Stimulated activated CD4-positive, alpha-beta T cell treated with anti-CD3 and anti-CD28 coated beads, TNF-alpha, amount 100 ng/mL, for 24 hours (primary cell): ENCODE results near the gene XYLT1.

Experiments used
- DNase-seq, 3 experiments: peaks; one replicate each; pipeline ENCODE4 v3.0.0-alpha.2; 2020; ENCODE audit warnings: low read depth in 3 of 3

The XYLT1 gene

DNA sequence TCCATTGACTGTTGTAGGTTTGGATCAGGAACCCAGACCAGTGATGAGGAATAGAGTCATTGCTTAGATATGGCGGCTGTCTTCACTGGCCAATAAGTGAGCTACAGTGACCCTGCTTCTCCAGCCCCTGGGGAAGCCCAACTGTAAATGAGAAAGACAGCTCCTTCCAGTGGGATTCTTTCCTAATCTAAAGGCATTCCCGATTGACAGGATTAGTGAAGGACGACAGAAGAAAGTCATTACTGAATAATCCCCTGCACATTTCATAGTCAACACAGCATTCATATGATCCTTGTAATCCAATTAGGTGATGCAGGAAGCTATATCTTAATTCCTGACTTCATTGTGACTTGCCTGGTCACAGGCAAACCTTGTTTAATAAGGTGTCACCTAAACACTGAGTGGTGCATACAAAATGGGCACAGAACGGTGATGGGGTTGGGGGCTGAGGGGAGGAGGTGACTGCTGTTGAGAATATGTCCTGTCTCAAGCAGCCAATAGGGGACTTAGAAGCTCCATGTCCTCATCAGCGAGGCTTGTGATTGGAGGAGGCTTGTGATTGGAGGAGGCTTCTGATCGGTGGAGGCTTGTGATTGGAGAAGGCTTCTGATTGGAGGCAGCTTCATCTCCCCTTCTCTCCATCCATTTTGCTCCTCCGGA, 242.6 kb downstream of the XYLT1 start:
- DNase-seq: no peak

DNA sequence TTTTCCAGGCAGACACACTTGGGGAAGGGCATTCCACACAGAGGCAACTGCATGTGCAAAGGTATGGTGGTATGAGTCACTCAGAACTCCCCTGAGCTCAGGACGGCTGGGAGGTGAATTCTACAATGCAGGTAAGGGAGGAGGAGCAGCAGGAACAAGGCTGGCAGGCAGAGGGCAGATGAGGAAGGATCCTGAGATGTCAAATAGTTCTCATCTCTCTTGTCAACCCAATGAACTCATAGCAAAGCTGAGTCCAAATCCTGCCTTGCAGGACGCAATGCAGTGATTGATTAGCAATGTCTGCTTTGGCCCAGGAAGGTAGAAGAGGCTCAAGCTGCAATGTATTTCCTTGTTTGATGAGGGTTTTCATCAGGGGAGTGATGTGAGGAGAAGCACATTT, 243.5 kb downstream of the XYLT1 start:
- no peak for DNase-seq

DNA sequence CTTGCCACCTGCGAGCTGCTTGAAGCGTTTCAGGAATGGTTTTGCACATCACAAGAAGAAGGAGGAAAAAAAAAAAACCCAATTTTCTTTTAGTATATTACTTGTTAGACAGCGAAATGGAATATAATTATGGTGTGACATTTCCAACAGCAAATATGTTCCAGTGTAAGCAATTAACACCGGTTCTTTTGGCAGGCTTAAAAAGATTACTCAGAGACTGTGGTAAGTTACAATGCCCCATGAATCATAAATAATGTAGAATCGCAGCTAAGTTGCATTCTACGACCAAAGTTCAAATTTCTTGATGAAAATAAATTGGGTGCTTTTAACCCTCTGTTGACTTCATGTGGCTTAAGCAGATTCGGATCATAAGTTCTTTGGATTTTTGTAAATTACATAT, 245.2 kb downstream of the XYLT1 start:
- no peak for DNase-seq

- no peak for DNase-seq
These were observed 245.9 kb downstream of the XYLT1 start for GRCh38 chr16:17224879-17225281.

DNA sequence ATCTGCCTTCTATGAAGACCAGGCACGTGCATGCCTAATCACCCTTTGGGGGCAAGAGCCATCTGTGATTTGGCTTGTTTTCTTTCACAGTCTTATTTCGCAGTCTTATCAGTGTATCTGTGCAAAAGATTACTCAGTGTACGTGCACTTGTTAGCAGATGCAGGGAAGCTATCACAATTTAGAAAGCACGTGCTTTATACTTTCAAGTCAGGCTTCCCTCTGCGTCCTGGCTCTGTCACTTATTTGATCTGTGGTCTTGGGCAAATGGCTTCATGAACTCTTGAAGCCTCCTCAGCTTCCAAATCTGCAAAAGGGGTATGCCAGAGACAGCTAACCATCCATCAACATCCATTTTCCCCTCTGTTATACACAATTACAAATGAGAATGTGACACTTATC, 246.4 kb downstream of the XYLT1 start:
- DNase-seq: no peak

DNA sequence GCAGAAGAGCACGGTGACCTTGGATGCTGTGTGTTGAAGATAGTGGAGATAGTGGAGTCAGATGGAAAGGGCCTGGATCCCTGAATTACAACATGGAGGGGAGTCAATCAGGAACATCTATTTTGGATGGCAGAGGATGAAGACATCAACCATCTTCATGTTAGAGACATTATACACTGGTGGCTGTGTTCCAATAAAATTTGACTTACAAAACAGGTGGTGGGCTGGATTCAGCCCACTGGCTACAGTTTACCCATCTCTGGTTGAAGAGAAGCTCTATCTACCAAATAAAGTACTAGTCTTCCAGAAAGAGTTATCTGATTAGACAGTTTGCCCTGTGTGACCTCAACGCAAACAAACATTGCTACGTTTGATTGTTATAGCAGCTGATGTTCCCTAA, 247.2 kb downstream of the XYLT1 start:
- DNase-seq: no peak

DNA sequence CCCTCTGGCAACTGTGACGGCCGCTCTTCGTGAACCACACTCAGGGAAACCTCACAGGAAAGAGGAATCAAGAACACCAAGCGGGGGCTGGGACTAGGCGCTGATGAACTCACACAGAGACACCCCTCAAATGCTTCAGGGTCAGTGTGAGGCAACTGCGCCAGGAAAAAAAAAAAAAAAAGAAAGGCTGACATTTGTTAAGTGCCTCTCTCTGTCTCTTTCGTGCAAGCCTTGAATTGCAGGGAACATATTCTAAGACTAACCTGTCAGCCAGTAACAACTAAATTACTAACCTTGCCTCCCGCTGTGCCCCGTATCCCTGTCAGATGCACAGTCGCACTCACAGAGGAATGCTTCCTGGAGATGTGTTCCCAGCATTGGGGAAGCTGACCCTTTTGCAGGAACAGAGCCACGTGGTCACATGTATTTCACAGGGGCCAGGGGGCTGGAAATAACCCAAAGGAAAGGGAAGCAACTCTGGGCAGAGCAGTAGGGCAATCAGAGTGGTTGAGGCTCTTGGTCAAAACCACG, 247.8 kb downstream of the XYLT1 start:
- DNase-seq: no peak

- DNase-seq: no peak
These were observed 250.8 kb downstream of the XYLT1 start for GRCh38 chr16:17219991-17220390.

GRCh38 chr16:17215936-17216335, 254.8 kb downstream of the XYLT1 start:
- no peak for DNase-seq

DNA sequence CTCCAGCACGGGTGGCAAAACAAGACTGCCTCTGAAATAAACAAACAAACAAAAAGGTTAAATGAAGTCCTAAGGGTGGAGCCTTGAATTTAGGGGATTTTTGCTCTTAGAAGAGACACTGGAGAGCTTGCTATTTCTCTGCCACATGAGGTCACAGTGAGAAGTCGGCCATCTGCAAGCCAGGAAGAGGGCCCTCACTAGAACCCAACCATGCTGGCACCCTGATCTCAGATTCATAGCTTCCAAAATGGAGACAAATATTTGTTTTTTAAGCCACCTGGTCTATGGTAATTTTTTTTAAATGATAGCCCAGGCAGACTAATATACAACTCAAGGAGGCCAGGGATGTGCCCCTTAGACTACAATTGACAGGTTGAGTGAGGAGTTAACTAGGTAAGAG, 255.5 kb downstream of the XYLT1 start:
- no peak for DNase-seq

DNA sequence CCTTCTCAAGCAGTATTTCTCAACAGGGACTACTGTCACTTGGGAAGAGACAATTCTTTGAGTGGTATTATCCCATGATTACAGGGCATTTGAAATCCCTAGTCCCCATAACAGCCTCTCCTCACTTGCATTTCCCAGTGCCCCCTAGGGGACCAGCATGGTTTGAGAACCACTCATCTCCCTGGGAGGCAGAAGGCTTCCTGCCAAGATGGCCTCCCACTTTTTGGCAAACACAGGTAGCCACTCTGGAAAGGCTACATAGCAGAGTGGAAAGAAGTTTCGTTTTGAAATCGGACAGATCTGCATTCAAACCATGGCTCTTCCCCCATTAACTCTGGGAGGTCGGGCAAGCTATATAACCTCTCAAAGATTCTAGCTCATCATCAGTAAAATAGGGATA, 256.8 kb downstream of the XYLT1 start:
- no peak for DNase-seq

GRCh38 chr16:17213025-17213424, 257.7 kb downstream of the XYLT1 start:
- DNase-seq: no peak

DNA sequence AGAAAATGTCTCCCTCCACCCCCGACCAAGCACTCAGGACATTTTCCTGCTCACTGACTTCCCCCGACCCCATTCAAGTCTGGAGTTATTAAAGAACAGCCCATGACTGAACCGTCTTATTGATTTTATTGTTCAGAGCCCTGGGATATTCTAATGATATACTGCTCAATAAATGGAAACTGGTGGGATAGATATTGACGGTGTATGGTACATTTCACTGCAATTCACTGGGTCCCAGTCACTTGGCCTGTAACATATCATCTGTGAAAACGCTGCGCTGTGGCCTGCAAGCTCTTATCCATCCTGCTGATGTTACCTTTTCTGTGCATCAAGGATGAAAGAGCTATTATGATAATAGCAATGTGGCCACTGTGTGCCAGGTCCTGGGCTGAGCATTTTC, 258.2 kb downstream of the XYLT1 start:
- no peak for DNase-seq

GRCh38 chr16:17211797-17212196, 259.0 kb downstream of the XYLT1 start:
- DNase-seq: peak in 1 of 3 experiments; percentile 20

- no peak for DNase-seq
These were observed 264.0 kb downstream of the XYLT1 start for GRCh38 chr16:17206712-17207111.

- DNase-seq: no peak
These were observed 265.2 kb downstream of the XYLT1 start for GRCh38 chr16:17205279-17206211.

DNA sequence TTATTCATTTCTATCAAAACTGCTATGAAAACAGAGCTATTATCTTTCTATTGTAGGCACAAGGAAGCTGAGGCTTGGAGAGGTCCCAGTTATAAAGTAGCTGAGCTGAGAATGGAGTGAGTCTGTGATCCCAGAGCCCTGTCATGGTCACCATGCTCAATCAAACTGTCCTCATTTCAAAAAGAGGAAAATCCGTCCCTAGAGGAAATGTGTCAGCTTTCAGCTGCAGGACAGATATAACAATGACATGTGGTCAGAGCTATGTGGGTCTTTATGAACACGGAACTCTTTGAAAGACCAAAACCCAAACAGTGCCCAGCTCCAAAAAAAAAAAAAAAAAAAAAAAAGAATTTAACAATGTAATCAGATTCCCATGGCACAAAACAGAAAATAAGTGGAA, 266.1 kb downstream of the XYLT1 start:
- no peak for DNase-seq

DNA sequence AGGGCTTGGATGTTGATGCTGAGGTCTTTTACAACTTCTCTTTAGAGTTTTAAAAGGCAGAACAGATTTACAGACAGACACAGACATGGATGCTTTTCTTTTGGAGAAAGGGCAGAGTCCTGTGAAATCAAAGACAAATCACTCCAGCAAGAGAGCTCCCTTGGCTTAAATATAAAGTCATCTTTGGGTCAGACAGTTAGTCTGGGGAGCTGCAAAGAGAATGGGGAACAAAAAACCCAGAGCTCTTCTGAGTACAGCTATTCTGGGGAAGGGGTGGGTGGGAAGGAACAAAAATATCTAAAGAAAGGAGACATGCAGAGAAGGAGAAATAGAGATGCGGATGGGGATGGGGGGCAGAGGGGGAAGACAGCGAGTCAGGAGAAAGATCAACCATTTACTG, 266.6 kb downstream of the XYLT1 start:
- DNase-seq: no peak

DNA sequence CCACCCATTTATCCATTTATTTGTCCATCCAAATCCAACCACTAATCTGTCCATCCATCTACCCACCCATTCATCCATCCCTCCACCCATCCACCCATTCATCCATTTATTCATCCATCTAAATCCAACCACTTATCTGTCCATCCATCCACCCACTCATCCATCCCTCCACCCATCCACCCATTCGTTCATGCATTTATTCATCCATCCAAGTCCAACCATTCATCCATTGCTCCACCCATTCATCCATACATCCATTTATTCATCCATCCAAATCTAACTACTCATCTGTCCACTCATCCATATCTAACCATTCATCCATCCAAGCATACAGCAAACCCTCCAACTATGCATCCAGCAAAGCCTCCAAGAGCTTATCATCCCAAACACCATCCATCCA, 267.3 kb downstream of the XYLT1 start:
- DNase-seq: no peak

- no peak for DNase-seq
These were observed 271.6 kb downstream of the XYLT1 start for GRCh38 chr16:17199135-17199534.

DNA sequence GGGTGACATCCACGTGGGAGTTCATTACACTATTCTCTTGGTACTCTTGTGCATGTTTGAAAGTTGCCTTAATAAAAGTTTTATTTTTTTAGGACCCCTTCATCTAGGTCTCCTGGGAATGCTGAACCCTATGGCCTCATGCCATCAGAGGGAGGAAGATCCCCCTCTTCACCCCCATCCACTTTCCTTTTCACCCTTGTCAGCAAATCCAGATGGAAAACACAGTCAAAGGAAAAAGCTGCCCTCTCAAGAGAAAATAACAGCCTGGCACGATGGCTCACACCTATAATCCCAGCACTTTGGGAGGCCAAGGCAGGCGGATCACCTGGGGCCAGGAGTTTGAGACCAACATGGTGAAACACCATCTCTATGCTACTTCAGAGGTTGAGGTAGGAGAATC, 274.2 kb downstream of the XYLT1 start:
- DNase-seq: no peak

DNA sequence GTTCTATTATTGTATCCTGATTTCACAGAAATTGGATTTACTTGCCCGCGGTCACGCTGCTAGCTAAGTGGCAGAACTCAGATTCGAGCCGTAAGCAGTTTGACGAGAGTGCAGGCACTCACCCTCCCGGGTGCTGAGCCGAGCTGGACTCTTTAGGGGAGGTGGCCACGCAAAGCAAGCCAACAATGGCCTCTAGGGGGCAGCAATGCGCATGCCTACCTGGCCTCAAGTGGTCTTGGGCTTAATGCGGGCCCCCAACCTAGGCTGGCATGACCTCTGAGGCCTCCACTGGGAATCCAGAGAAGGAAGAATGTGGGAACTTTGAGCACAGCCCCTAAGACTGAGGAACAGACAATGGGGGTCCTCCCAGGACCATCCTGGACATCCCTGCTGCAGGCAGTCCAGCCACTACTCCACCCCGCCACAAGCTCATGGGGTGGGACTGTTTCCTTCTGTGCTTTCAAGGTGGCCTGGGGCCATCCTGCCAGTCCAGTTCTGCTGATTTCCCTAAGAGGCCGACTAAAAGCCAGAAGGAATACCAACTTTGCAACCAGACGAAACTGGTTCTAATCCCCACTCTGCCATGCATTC, 276.5 kb downstream of the XYLT1 start:
- DNase-seq: peak; percentile 33 to 47 (median 37)
